Umbilical cord (tissue), 2 donors: ENCODE measurements around the gene WRAP53. TPM values are rescaled to one million over a fixed set of nuclear protein-coding genes. Genes with fewer than 3 reads are reported as not detected.
A peak's percentile ranks its signal among the peaks of the same experiment; 100 is the strongest.

Experiments
- DNase-seq: peaks from one replicate; pipeline ENCODE4 v3.0.0-alpha.2; 2015; ENCODE audit warnings: low spot score
- total RNA-seq: library from RNA; depleted of rRNA; stranded (reverse); fragments of >200 nt; gene quantifications from one replicate; pipeline ENCODE4 v1.2.3, GENCODE V29; 2014; ENCODE audit warnings: low replicate concordance; ENCODE audit not compliant: insufficient read depth

Gene WRAP53
- total RNA-seq, 1 donor from 2014 or later: 2.4 TPM

GRCh38 chr17:7740481-7741001 lies 52.3 kb downstream of the WRAP53 start:
- DNase-seq: no peak

- DNase-seq: no peak
These were observed 54.5 kb downstream of the WRAP53 start for GRCh38 chr17:7742729-7743128.

GRCh38 chr17:7744416-7744815 lies 56.1 kb downstream of the WRAP53 start:
- DNase-seq: no peak

- peak; percentile 71 for DNase-seq
These were observed 57.6 kb downstream of the WRAP53 start for GRCh38 chr17:7745748-7746470.

- DNase-seq: peak; percentile 96
These were observed 59.4 kb downstream of the WRAP53 start for GRCh38 chr17:7747635-7748071.

GRCh38 chr17:7748076-7748775 lies 59.9 kb downstream of the WRAP53 start:
- DNase-seq: no peak

GRCh38 chr17:7750321-7750821 lies 62.1 kb downstream of the WRAP53 start:
- peak; percentile 78 for DNase-seq

Other genes starting within 250 kb of the WRAP53 start
- 12.8 TPM for gene FGF11, start 249.0 kb upstream of the WRAP53 start, total RNA-seq
- 8.9 TPM for gene CHRNB1, start 243.4 kb upstream of the WRAP53 start, total RNA-seq
- 18.1 TPM for gene ZBTB4, start 208.8 kb upstream of the WRAP53 start, total RNA-seq
- 0.24 TPM for gene SLC35G6, start 207.0 kb upstream of the WRAP53 start, total RNA-seq
- gene POLR2A, start 204.1 kb upstream of the WRAP53 start, total RNA-seq: 40.7 TPM
- gene TNFSF12, start 139.4 kb upstream of the WRAP53 start, total RNA-seq: 14.9 TPM
- gene TNFSF13, start 129.7 kb upstream of the WRAP53 start, total RNA-seq: 7.7 TPM
- gene SENP3, start 126.6 kb upstream of the WRAP53 start, total RNA-seq: 56.6 TPM
- gene CD68, start 108.8 kb upstream of the WRAP53 start, total RNA-seq: 8.4 TPM
- gene MPDU1, start 104.6 kb upstream of the WRAP53 start, total RNA-seq: 38.0 TPM
- 1.9 TPM for gene SOX15, start 98.4 kb upstream of the WRAP53 start, total RNA-seq
- gene FXR2, start 73.6 kb upstream of the WRAP53 start, total RNA-seq: 32.7 TPM
- gene SAT2, start 60.7 kb upstream of the WRAP53 start, total RNA-seq: 39.7 TPM
- 3.9 TPM for gene SHBG, start 58.3 kb upstream of the WRAP53 start, total RNA-seq
- gene ATP1B2, start 37.6 kb upstream of the WRAP53 start, total RNA-seq: 2.6 TPM
- 9.6 TPM for gene TP53, start 987 bp upstream of the WRAP53 start, total RNA-seq
- gene EFNB3, start 16.7 kb downstream of the WRAP53 start, total RNA-seq: 1.9 TPM
- gene DNAH2, start 29.3 kb downstream of the WRAP53 start, total RNA-seq: not detected
- 0.48 TPM for gene KDM6B, start 145.7 kb downstream of the WRAP53 start, total RNA-seq
- 1.7 TPM for gene TMEM88, start 166.6 kb downstream of the WRAP53 start, total RNA-seq
- gene NAA38, start 169.1 kb downstream of the WRAP53 start, total RNA-seq: 55.9 TPM
- 7.9 TPM for gene CYB5D1, start 169.5 kb downstream of the WRAP53 start, total RNA-seq
- gene CHD3, start 200.3 kb downstream of the WRAP53 start, total RNA-seq: 88.6 TPM
- 2.6 TPM for gene RNF227, start 227.8 kb downstream of the WRAP53 start, total RNA-seq
- 1.7 TPM for gene KCNAB3, start 241.4 kb downstream of the WRAP53 start, total RNA-seq
- gene TRAPPC1, start 243.5 kb downstream of the WRAP53 start, total RNA-seq: 3.6 TPM
- 10.8 TPM for gene CNTROB, start 243.7 kb downstream of the WRAP53 start, total RNA-seq